ENCODE results near the gene STX19. TPM values are rescaled to one million over a fixed set of nuclear protein-coding genes. Genes with fewer than 3 reads are reported as not detected.

The STX19 gene
- total and polyA plus RNA-seq, 2 donors (not counting 3 experiments of a cell fraction or from before 2014, with no cell fraction given) = not detected

DNA sequence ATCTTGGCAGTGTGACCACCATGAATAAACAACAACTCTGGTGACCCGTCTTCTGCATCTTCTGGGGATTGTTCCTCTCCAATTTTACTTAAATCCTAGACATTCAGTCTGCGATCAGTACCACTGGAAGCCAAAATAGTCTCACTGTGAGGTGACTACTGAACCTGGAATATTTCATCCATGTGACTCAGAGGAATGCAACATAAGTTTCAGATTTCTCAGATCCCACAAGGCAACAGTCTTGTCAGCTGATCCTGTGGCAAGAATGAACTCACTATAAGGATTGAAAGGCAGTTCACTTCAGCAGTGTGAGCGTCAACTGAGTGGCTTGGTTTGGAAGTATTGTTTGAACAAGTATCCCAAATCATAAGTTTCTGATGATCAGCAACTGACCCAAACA is 47.7 kb upstream of the STX19 start:
- BruUV-seq (replicated peaks) = no TSS peak
- FAIRE-seq (no peak), DNase-seq (ENCODE audit: low read depth, low spot score) (no peak)
- H2AFZ ChIP-seq (ENCODE audit: low read depth, low read length) = no peak overlapping the region
- dilution Hi-C loops (cut with MboI; ENCODE audit: extremely low pct_ligation_motif_present, low sequenced_read_pairs) (no loop called here), intact Hi-C loops (cut with micrococcal nuclease) (no loop called here)
- no peaks in the 10 kb centered on the region for H3K79me2 ChIP-seq (ENCODE audit: control insufficient read depth, insufficient read depth, low read length)
- TF ChIP-seq GATA2 (IDR thresholded peaks at IDR 0.05; ENCODE audit: insufficient read depth, insufficient read length, low read depth, low read length) (no peak), EZH2 (IDR thresholded peaks at IDR 0.05; ENCODE audit: borderline replicate concordance, low read depth, low read length, severe bottlenecking) (no peak), FOS (IDR thresholded peaks at IDR 0.05; ENCODE audit: borderline replicate concordance, insufficient read depth, low read length) (no peak), POLR2A (IDR thresholded peaks at IDR 0.05; ENCODE audit: low read depth, low read length) (no peak), MYC (IDR thresholded peaks at IDR 0.05; ENCODE audit: low read depth, low read length) (no peak), JUN (IDR thresholded peaks at IDR 0.05; ENCODE audit: borderline replicate concordance, insufficient read depth, insufficient read length, low read depth) (no peak), POLR2AphosphoS5 (IDR thresholded peaks at IDR 0.05; ENCODE audit: insufficient read depth, low read depth, low read length) (no peak)
- TF ChIP-seq, protein P1, sequence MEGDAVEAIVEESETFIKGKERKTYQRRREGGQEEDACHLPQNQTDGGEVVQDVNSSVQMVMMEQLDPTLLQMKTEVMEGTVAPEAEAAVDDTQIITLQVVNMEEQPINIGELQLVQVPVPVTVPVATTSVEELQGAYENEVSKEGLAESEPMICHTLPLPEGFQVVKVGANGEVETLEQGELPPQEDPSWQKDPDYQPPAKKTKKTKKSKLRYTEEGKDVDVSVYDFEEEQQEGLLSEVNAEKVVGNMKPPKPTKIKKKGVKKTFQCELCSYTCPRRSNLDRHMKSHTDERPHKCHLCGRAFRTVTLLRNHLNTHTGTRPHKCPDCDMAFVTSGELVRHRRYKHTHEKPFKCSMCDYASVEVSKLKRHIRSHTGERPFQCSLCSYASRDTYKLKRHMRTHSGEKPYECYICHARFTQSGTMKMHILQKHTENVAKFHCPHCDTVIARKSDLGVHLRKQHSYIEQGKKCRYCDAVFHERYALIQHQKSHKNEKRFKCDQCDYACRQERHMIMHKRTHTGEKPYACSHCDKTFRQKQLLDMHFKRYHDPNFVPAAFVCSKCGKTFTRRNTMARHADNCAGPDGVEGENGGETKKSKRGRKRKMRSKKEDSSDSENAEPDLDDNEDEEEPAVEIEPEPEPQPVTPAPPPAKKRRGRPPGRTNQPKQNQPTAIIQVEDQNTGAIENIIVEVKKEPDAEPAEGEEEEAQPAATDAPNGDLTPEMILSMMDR (IDR thresholded peaks at IDR 0.05; ENCODE audit: extremely low read depth in 1 of 2, insufficient read depth in 1 of 2, low read depth in 1 of 2, low read length in 2 of 2) = no peak
- TF ChIP-seq, protein P2, sequence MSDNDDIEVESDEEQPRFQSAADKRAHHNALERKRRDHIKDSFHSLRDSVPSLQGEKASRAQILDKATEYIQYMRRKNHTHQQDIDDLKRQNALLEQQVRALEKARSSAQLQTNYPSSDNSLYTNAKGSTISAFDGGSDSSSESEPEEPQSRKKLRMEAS (IDR thresholded peaks at IDR 0.05; ENCODE audit: insufficient read depth, insufficient read length) = no peak
- no peaks in the 10 kb centered on the region for H3K27me3 ChIP-seq (ENCODE audit: control insufficient read depth in 2 of 2, insufficient read depth in 2 of 2, low read length in 2 of 2)
- H3K36me3 ChIP-seq (ENCODE audit: control insufficient read depth in 2 of 2, extremely low read depth in 1 of 2, insufficient read depth in 2 of 2, low read length in 2 of 2) = peaks cover 0 to 5% of the 10 kb centered on the region in 2 experiments
- no peaks in the 10 kb centered on the region for H4K20me1 ChIP-seq (replicated peaks; ENCODE audit: control insufficient read depth, extremely low read depth, insufficient read depth, low read length)
- H3K4me3 ChIP-seq (replicated peaks in 1 of 3; ENCODE audit: insufficient read depth in 1 of 3, low read depth in 1 of 3, low read length in 3 of 3) = no peak overlapping the region
- H3K9me3 ChIP-seq (replicated peaks; ENCODE audit: control insufficient read depth, insufficient read depth, low read length) = no peaks in the 10 kb centered on the region
- no peak overlapping the region for H3K9ac ChIP-seq (replicated peaks; ENCODE audit: extremely low read depth, insufficient read depth, low read length)
- no peak overlapping the region for H3K4me2 ChIP-seq (ENCODE audit: insufficient read depth, low read length)
- CTCF ChIA-PET = no interaction called here
- H3K9me1 ChIP-seq (replicated peaks; ENCODE audit: control insufficient read depth, extremely low read depth, insufficient read depth, low read length) = no peaks in the 10 kb centered on the region
- H3K27ac ChIP-seq (ENCODE audit: insufficient read depth, low read depth, low read length) = no peak overlapping the region
- POLR2A ChIA-PET = no interaction called here
- no peaks in the 10 kb centered on the region for H3K4me1 ChIP-seq (ENCODE audit: control insufficient read depth, extremely low read depth, insufficient read depth, low read length)
